ENCODE data around the gene APBB1.

DNA sequence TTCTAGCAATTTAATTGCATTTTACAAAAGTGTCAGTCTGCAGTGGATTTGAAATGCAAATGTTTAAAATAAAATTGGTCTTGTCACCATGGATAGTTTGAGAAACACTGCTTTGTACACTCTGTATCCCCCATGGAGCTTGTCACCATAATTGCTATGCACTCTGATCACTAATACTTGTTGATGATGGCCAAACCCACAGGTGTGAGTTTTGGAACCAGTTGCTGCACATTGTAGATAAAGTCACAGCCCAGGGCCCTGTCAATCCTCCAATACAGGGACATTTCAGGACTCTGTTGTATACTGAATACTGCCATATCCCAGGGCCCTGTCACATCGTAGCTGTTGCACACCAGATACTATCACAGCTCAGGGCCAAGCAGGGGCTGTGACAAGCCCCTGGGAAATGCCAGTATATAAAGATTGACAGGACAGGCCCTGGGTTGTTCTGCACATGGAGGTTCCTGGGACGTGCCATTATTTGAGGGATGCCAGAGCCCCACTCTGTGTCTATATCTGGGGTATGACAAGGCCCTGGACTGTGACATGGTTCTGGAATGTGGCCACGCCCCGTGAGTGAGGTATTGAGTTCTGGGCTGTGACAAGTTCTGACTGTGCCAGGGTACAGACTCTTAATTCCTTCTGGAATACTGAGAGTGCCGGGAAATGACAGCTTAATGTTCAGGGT lies 56.6 kb downstream of the APBB1 start:
- TF ChIP-seq, protein P1, sequence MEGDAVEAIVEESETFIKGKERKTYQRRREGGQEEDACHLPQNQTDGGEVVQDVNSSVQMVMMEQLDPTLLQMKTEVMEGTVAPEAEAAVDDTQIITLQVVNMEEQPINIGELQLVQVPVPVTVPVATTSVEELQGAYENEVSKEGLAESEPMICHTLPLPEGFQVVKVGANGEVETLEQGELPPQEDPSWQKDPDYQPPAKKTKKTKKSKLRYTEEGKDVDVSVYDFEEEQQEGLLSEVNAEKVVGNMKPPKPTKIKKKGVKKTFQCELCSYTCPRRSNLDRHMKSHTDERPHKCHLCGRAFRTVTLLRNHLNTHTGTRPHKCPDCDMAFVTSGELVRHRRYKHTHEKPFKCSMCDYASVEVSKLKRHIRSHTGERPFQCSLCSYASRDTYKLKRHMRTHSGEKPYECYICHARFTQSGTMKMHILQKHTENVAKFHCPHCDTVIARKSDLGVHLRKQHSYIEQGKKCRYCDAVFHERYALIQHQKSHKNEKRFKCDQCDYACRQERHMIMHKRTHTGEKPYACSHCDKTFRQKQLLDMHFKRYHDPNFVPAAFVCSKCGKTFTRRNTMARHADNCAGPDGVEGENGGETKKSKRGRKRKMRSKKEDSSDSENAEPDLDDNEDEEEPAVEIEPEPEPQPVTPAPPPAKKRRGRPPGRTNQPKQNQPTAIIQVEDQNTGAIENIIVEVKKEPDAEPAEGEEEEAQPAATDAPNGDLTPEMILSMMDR (IDR thresholded peaks at IDR 0.05), result no peak
- no peak for TF ChIP-seq EP300 (IDR thresholded peaks at IDR 0.05)
